Right ventricle myocardium inferior (tissue), 1 donor: ENCODE data around the gene OR4C46. TPM values are rescaled to one million over a fixed set of nuclear protein-coding genes. Genes with fewer than 3 reads are reported as not detected.
"Not testable (repeated sequence)": the region's sequence is repeated elsewhere in the genome, so short reads cannot be mapped to it uniquely, and the experiment has no call there.

Experiments used
- ATAC-seq: fragments of 200-7000 bp; cut with Tn5 transposase; one replicate; pipeline ENCODE4 v1.9.1; 2020; ENCODE audit warnings: mild to moderate bottlenecking, moderate library complexity
- DNase-seq: peaks from one replicate; pipeline ENCODE4 v3.0.0; 2021; ENCODE audit errors: missing footprints
- intact Hi-C: fragments of 100-400 bp; cut with DNase I; formaldehyde crosslinking; loops from one replicate; pipeline ENCODE4 v1.11.0; 2022
- long read RNA-seq: library from polyadenylated mRNA; unstranded; transcript quantifications from one replicate; pipeline ENCODE4 v2.0.0, GENCODE V29; 2021
- total RNA-seq: library from RNA; stranded (reverse); fragmentation: NEBNext Ultra II Directional; extraction: Animal tissue kit (Norgen Biotek cat#: 25700); gene quantifications from one replicate; pipeline ENCODE4 v1.2.1, GENCODE V29; 2021
- donor health status: DM: no; HTN: yes; CAD: no; lungs with severe emphysema.

The OR4C46 gene
- total RNA-seq: not detected
- long read RNA-seq: 0 reads

DNA sequence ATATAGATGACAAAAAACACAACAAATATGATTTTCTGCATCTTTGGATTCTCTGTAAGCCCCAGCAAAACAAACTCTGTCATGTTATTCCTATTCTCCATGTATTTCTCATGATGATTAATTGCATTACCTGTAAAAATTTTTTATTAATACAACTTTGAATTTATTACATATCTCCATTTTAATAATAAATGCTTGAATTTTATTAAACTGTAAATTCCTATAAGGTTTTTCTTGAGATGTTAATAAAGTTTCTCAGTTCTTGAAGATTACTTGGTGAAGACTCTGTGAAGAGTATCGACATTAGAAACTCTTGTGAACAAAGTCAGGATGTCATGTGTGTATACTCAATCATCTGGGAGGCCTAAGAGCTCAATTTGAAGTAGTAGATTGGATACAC is at the start of gene OR4C46:
Gene OR4C46 (minus strand): TSS at position 101 of the 400 bp plus-strand sequence. CDS start 0 bp downstream, at position 101.
- no peak for DNase-seq
- ATAC-seq: no peak
- intact Hi-C loops: no loop called here

DNA sequence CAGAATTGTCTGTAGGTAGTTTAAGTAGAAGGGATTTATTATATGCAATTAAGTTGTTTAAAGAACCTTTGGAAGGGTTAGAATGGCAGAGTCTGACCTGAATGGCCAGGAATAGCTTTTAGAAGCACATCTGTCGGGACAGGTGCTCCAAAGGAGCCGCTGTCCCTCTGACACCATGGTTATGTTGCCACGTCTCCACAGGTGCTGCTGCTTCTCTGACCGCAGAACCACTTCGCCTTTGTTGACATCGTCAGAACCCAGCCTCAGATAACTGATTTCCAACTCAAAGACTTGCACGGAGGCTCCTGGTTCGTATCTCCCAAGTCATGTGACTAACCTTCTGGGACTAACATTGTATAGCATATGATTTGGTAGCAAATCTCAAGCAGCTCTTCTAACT is 41.8 kb upstream of the OR4C46 start:
- DNase-seq, ATAC-seq: not testable (repeated sequence)

DNA sequence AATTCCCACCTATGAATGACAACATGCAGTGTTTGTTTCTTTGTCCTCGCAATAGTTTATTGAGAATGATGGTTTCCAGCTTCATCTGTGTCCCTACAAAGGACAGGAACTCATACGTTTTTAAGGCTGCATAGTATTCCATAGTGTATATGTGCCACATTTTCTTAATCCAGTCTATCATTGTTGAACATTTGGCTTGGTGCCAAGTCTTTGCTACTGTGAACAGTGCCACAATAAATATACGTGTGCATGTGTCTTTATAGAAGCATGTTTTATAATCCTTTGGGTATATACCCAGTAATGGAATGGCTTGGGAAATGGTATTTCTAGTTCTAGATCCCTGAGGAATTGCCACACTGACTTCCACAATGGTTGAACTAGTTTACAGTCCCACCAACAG is 42.4 kb downstream of the OR4C46 start:
- intact Hi-C loops, DNase-seq, ATAC-seq: not testable (repeated sequence)

More for the DNA sequence above, 41.8 kb upstream of the OR4C46 start:
- intact Hi-C loops: not testable (repeated sequence)

DNA sequence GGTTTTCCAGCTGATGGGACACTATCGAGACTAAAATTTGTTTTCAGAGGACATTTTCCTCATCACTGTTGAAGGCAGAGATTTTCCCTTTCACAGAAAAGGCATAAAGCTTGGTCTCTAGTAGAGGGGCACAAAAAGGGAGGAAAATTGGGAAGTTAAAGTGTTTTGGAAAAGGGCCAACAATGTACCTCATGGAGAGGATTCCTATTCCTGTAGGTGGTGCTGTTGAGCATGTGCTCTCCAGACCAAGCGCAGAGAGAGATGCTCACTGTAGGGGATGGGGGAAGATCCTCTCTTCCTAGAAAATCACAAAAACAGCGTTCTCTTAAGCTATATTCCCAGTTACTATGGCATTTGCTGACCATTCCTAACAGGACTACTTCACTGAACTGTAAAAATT is 44.9 kb downstream of the OR4C46 start:
- intact Hi-C loops: no loop called here
- DNase-seq: no peak
- ATAC-seq: no peak

DNA sequence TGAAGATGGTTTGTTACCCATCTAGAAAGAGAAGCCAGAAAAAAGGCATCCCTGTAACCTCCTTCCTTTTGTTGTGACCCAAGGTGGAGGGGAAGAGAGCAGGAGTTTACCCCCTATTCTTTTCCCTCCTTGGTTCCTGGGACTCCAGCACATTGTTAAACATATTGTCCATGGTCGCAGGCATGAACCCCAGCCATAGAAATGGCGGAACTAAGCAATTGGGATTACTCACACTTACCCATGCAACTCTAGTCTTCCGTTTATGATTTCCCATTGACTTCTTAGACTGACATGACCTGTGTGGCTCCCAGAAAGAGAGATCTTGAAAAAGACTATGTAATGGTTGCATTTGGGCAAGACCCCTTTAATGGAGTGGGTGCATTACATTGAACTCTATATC is 45.4 kb downstream of the OR4C46 start:
- DNase-seq (no peak), ATAC-seq (no peak)
- intact Hi-C loops: no loop called here

Other genes with a start within 250 kb of the OR4C46 start
- gene OR4A5, start 102.8 kb upstream of the OR4C46 start, total RNA-seq: not detected